ENCODE data around the gene PCMT1.

DNA sequence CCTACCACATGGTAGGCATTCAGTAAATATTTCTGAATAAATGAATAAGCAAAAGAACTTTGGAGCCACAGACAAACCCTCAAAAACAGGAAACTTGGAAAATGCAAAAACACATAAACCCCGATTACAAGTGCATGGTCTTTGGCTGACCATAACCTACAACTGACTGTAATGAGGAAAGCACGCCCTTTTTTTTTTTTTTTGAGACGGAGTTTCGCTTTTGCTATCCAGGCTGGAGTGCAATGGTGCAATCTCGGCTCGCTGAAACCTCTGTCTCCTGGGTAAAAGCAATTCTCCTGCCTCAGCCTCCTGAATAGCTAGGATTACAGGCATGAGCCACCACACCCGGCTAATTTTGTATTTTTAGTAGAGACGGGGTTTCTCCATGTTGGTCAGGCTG, 19.7 kb upstream of the PCMT1 start:
- TF ChIP-seq, protein P1, sequence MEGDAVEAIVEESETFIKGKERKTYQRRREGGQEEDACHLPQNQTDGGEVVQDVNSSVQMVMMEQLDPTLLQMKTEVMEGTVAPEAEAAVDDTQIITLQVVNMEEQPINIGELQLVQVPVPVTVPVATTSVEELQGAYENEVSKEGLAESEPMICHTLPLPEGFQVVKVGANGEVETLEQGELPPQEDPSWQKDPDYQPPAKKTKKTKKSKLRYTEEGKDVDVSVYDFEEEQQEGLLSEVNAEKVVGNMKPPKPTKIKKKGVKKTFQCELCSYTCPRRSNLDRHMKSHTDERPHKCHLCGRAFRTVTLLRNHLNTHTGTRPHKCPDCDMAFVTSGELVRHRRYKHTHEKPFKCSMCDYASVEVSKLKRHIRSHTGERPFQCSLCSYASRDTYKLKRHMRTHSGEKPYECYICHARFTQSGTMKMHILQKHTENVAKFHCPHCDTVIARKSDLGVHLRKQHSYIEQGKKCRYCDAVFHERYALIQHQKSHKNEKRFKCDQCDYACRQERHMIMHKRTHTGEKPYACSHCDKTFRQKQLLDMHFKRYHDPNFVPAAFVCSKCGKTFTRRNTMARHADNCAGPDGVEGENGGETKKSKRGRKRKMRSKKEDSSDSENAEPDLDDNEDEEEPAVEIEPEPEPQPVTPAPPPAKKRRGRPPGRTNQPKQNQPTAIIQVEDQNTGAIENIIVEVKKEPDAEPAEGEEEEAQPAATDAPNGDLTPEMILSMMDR (IDR thresholded peaks at IDR 0.05): no peak
- TF ChIP-seq POLR2A (IDR thresholded peaks at IDR 0.05): no peak
